Suprapubic skin (tissue), 4 donors: ENCODE results near the gene COQ4.

Experiments
- EP300 ChIP-seq: sonication (generic); formaldehyde crosslinking; IDR thresholded peaks from one replicate; pipeline ENCODE4 v1.6.1; 2017; ENCODE audit warnings: antibody characterized with exemption
- POLR2A ChIP-seq, 2 donors: fragments of 450-650 bp; IDR thresholded peaks; one replicate each; pipeline ENCODE4 v1.6.1; 2017; ENCODE audit warnings: antibody characterized with exemption in 2 of 2, mild to moderate bottlenecking in 2 of 2, moderate library complexity in 2 of 2
- POLR2AphosphoS5 ChIP-seq, 3 donors: sonication (generic); formaldehyde crosslinking; IDR thresholded peaks; one replicate each; pipeline ENCODE4 v1.6.1; 2017; ENCODE audit warnings: antibody characterized with exemption in 3 of 3
- TF ChIP-seq, protein P1 (sequence below), 2 donors: fragments of 200-600 bp in 1 of 2; fragments of 450-650 bp in 1 of 2; sonication (generic) in 1 of 2; IDR thresholded peaks; one replicate each; pipeline ENCODE4 v1.5.1; 2016 to 2019; ENCODE audit warnings: antibody characterized with exemption in 2 of 2, mild to moderate bottlenecking in 1 of 2, moderate library complexity in 1 of 2

- TF ChIP-seq, protein P1, sequence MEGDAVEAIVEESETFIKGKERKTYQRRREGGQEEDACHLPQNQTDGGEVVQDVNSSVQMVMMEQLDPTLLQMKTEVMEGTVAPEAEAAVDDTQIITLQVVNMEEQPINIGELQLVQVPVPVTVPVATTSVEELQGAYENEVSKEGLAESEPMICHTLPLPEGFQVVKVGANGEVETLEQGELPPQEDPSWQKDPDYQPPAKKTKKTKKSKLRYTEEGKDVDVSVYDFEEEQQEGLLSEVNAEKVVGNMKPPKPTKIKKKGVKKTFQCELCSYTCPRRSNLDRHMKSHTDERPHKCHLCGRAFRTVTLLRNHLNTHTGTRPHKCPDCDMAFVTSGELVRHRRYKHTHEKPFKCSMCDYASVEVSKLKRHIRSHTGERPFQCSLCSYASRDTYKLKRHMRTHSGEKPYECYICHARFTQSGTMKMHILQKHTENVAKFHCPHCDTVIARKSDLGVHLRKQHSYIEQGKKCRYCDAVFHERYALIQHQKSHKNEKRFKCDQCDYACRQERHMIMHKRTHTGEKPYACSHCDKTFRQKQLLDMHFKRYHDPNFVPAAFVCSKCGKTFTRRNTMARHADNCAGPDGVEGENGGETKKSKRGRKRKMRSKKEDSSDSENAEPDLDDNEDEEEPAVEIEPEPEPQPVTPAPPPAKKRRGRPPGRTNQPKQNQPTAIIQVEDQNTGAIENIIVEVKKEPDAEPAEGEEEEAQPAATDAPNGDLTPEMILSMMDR (IDR thresholded peaks at IDR 0.05): no peak
- TF ChIP-seq POLR2AphosphoS5 (IDR thresholded peaks at IDR 0.05): no peak
- TF ChIP-seq POLR2A (IDR thresholded peaks at IDR 0.05): no peak
- no peak for TF ChIP-seq EP300
Measured at GRCh38 chr9:128349125-128349524, 26.5 kb downstream of the COQ4 start.
